ENCODE measurements around the gene EFHC2. TPM values are rescaled to one million over a fixed set of nuclear protein-coding genes. Genes with fewer than 3 reads are reported as not detected.

Gene EFHC2
- total and polyA plus RNA-seq, 4 donors: 0.08 to 0.56 TPM; not detected in 2

DNA sequence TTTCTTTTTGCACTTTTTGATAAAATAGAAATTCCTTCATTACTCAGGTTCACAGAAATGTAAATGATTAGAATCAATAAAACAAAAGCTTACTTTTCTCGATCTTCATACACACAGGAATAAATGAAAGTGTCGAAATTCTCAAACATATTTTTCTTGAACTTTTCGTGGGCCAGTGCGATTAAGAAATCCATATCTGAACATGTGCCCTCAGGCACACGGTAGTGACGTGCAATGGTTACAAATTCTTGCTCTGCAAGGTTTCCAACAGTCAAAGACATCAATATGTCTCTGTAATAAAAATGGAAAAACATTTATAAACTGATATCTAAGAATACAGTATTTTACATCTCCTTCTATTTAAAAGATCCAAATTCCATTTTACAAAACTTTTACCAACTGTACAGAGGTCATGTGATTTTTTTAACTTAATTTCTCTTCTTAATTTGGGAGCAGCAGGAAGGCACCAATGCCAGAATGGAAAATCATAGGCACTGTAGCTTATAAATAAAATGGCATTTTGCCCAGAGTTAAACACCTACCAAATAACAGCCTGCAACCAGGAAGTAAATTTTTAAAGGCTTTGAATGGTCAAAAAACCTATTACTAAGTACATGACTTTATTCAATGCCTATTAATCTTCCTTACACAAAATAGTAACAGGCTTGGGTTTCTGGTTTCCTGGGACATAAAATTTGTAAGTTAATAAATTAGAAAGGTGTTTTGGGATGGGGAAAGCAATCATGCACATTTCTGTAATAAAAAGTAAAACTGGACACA, 165.0 kb downstream of the EFHC2 start:
- Histone ChIP-seq H3K4me3 (ENCODE audit: low read depth in 1 of 3, low read length in 3 of 3) (no peak overlapping the region), H3K36me3 (ENCODE audit: control insufficient read depth in 4 of 4, insufficient read depth in 3 of 4, low read depth in 1 of 4, low read length in 3 of 4) (no peaks in the 10 kb centered on the region), H3K9ac (ENCODE audit: low read depth in 1 of 2, low read length in 2 of 2) (no peak overlapping the region), H3K27me3 (ENCODE audit: control insufficient read depth in 4 of 4, insufficient read depth in 4 of 4, low read length in 3 of 4) (no peaks in the 10 kb centered on the region), H3K9me3 (ENCODE audit: control insufficient read depth in 4 of 4, low read length in 3 of 4) (no peaks in the 10 kb centered on the region), H3K27ac (ENCODE audit: low read depth in 1 of 2, low read length in 2 of 2) (no peak overlapping the region), H3K4me1 (ENCODE audit: control insufficient read depth in 4 of 4, insufficient read depth in 4 of 4, low read length in 3 of 4) (no peaks in the 10 kb centered on the region)
- WGBS: 86% methylated on average over 6 of the region's 6 CpGs
- no peak for DNase-seq (ENCODE audit: low spot score)
- TF ChIP-seq NR2F2 (IDR thresholded peaks at IDR 0.05) (no peak), RXRA (IDR thresholded peaks at IDR 0.05) (no peak), FOXA2 (IDR thresholded peaks at IDR 0.05) (no peak), RAD21 (IDR thresholded peaks at IDR 0.05) (no peak), TAF1 (conservative IDR thresholded peaks at IDR 0.05) (no peak), JUND (IDR thresholded peaks at IDR 0.05) (no peak), HNF4G (IDR thresholded peaks at IDR 0.05) (no peak), EGR1 (IDR thresholded peaks at IDR 0.05; ENCODE audit: low read depth in 2 of 2) (no peak)
- TF ChIP-seq, protein P1, sequence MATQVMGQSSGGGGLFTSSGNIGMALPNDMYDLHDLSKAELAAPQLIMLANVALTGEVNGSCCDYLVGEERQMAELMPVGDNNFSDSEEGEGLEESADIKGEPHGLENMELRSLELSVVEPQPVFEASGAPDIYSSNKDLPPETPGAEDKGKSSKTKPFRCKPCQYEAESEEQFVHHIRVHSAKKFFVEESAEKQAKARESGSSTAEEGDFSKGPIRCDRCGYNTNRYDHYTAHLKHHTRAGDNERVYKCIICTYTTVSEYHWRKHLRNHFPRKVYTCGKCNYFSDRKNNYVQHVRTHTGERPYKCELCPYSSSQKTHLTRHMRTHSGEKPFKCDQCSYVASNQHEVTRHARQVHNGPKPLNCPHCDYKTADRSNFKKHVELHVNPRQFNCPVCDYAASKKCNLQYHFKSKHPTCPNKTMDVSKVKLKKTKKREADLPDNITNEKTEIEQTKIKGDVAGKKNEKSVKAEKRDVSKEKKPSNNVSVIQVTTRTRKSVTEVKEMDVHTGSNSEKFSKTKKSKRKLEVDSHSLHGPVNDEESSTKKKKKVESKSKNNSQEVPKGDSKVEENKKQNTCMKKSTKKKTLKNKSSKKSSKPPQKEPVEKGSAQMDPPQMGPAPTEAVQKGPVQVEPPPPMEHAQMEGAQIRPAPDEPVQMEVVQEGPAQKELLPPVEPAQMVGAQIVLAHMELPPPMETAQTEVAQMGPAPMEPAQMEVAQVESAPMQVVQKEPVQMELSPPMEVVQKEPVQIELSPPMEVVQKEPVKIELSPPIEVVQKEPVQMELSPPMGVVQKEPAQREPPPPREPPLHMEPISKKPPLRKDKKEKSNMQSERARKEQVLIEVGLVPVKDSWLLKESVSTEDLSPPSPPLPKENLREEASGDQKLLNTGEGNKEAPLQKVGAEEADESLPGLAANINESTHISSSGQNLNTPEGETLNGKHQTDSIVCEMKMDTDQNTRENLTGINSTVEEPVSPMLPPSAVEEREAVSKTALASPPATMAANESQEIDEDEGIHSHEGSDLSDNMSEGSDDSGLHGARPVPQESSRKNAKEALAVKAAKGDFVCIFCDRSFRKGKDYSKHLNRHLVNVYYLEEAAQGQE (IDR thresholded peaks at IDR 0.05): no peak
- TF ChIP-seq, protein P2, sequence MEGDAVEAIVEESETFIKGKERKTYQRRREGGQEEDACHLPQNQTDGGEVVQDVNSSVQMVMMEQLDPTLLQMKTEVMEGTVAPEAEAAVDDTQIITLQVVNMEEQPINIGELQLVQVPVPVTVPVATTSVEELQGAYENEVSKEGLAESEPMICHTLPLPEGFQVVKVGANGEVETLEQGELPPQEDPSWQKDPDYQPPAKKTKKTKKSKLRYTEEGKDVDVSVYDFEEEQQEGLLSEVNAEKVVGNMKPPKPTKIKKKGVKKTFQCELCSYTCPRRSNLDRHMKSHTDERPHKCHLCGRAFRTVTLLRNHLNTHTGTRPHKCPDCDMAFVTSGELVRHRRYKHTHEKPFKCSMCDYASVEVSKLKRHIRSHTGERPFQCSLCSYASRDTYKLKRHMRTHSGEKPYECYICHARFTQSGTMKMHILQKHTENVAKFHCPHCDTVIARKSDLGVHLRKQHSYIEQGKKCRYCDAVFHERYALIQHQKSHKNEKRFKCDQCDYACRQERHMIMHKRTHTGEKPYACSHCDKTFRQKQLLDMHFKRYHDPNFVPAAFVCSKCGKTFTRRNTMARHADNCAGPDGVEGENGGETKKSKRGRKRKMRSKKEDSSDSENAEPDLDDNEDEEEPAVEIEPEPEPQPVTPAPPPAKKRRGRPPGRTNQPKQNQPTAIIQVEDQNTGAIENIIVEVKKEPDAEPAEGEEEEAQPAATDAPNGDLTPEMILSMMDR (IDR thresholded peaks at IDR 0.05; ENCODE audit: low read depth, low read length, missing input control): no peak

DNA sequence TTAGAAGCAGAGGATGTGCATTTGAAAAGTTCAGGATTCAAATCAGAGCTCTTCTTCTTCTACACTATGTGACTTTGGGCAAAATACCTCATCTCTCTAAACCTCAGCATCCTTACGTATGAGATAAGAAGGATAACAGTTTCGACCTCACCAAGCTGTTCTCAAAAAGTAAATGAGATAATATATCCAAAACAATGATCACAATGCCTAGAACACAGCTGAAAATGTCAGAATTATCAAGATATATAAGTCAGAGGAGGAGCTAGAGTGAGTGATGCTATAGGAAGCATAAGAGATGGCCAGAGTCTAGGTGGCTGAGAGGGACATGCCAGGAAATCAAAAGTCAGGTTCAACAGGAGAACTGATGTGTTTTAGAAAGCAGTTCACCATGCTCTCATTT, 168.0 kb downstream of the EFHC2 start:
- no peaks in the 10 kb centered on the region for H3K9me3 ChIP-seq (ENCODE audit: control insufficient read depth in 4 of 4, low read length in 3 of 4)
- H3K4me1 ChIP-seq (ENCODE audit: control insufficient read depth in 4 of 4, insufficient read depth in 4 of 4, low read length in 3 of 4): no peaks in the 10 kb centered on the region
- no peak overlapping the region for H3K9ac ChIP-seq (ENCODE audit: low read depth in 1 of 2, low read length in 2 of 2)
- H3K36me3 ChIP-seq (ENCODE audit: control insufficient read depth in 4 of 4, insufficient read depth in 3 of 4, low read depth in 1 of 4, low read length in 3 of 4): no peaks in the 10 kb centered on the region
- H3K27me3 ChIP-seq (ENCODE audit: control insufficient read depth in 4 of 4, insufficient read depth in 4 of 4, low read length in 3 of 4): no peaks in the 10 kb centered on the region
- 83% methylated on average over 2 of the region's 2 CpGs for WGBS
- no peak for DNase-seq (ENCODE audit: low spot score)
- no peak for TF ChIP-seq TAF1 (conservative IDR thresholded peaks at IDR 0.05)
- no peak for TF ChIP-seq SP1 (IDR thresholded peaks at IDR 0.05)
- TF ChIP-seq, protein P3, sequence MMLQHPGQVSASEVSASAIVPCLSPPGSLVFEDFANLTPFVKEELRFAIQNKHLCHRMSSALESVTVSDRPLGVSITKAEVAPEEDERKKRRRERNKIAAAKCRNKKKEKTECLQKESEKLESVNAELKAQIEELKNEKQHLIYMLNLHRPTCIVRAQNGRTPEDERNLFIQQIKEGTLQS (IDR thresholded peaks at IDR 0.05): no peak
- TF ChIP-seq NR2F2 (IDR thresholded peaks at IDR 0.05): no peak
- TF ChIP-seq RAD21 (IDR thresholded peaks at IDR 0.05): no peak
- TF ChIP-seq, protein P1 (IDR thresholded peaks at IDR 0.05): no peak
- TF ChIP-seq, protein P2 (IDR thresholded peaks at IDR 0.05; ENCODE audit: low read depth, low read length, missing input control): no peak
- TF ChIP-seq FOXA1 (IDR thresholded peaks at IDR 0.05): no peak
- TF ChIP-seq RXRA (IDR thresholded peaks at IDR 0.05): no peak
- TF ChIP-seq GABPA (IDR thresholded peaks at IDR 0.05 in 1 of 2, conservative IDR thresholded peaks at IDR 0.05 in 1 of 2): no peak
- no peak for TF ChIP-seq FOXA2 (IDR thresholded peaks at IDR 0.05)
- no peak for TF ChIP-seq HNF4A (conservative IDR thresholded peaks at IDR 0.05)
- TF ChIP-seq, protein P4, sequence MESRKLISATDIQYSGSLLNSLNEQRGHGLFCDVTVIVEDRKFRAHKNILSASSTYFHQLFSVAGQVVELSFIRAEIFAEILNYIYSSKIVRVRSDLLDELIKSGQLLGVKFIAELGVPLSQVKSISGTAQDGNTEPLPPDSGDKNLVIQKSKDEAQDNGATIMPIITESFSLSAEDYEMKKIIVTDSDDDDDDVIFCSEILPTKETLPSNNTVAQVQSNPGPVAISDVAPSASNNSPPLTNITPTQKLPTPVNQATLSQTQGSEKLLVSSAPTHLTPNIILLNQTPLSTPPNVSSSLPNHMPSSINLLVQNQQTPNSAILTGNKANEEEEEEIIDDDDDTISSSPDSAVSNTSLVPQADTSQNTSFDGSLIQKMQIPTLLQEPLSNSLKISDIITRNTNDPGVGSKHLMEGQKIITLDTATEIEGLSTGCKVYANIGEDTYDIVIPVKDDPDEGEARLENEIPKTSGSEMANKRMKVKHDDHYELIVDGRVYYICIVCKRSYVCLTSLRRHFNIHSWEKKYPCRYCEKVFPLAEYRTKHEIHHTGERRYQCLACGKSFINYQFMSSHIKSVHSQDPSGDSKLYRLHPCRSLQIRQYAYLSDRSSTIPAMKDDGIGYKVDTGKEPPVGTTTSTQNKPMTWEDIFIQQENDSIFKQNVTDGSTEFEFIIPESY (IDR thresholded peaks at IDR 0.05): no peak
- TF ChIP-seq JUND (IDR thresholded peaks at IDR 0.05): no peak
- no peak overlapping the region for H3K4me3 ChIP-seq (ENCODE audit: low read depth in 1 of 3, low read length in 3 of 3)
- H3K27ac ChIP-seq (ENCODE audit: low read depth in 1 of 2, low read length in 2 of 2): no peak overlapping the region

Data from liver (tissue), 9 donors.